ENCODE results near the gene ADD3.

- no peak for TF ChIP-seq CTCF (IDR thresholded peaks at IDR 0.05)
- TF ChIP-seq ZFX (IDR thresholded peaks at IDR 0.05; ENCODE audit: borderline replicate concordance): no peak
Measured at GRCh38 chr10:110168601-110169481, 161.1 kb downstream of the ADD3 start.
